LNCaP clone FGC (cell line): ENCODE results near the gene FOXP1.

Source experiments
- DNase-seq: peaks from one replicate; pipeline ENCODE4 v3.0.0-alpha.2; 2011; ENCODE audit warnings: low read depth
- H3K4me3 ChIP-seq: 2 replicates; pipeline ENCODE4 v1.5.1; 2011; ENCODE audit warnings: mild to moderate bottlenecking, low read depth, low read length, control low read depth
- CTCF ChIP-seq: IDR thresholded peaks from 2 replicates; pipeline ENCODE4 v1.5.1; 2012; ENCODE audit warnings: mild to moderate bottlenecking; ENCODE audit not compliant: control insufficient read depth, insufficient read depth; ENCODE audit errors: extremely low read depth

FOXP1 gene

GRCh38 chr3:71302604-71303003, 280.9 kb downstream of the FOXP1 start:
- no peak for TF ChIP-seq CTCF
- H3K4me3 ChIP-seq: no peak overlapping the region
- DNase-seq: no peak

- TF ChIP-seq CTCF: no peak
- DNase-seq: no peak
- no peak overlapping the region for H3K4me3 ChIP-seq
Measured at GRCh38 chr3:71300951-71301393, 282.6 kb downstream of the FOXP1 start.

GRCh38 chr3:71299160-71299559, 284.4 kb downstream of the FOXP1 start:
- no peak for DNase-seq
- no peak for TF ChIP-seq CTCF
- H3K4me3 ChIP-seq: no peak overlapping the region

- no peak overlapping the region for H3K4me3 ChIP-seq
- TF ChIP-seq CTCF: no peak
- DNase-seq: no peak
Measured at GRCh38 chr3:71294919-71295318, 288.6 kb downstream of the FOXP1 start.

GRCh38 chr3:71290301-71290700, 293.2 kb downstream of the FOXP1 start:
- TF ChIP-seq CTCF: no peak
- no peak for DNase-seq
- no peak overlapping the region for H3K4me3 ChIP-seq

GRCh38 chr3:71288269-71288930, 295.1 kb downstream of the FOXP1 start:
- TF ChIP-seq CTCF: no peak
- no peak overlapping the region for H3K4me3 ChIP-seq
- no peak for DNase-seq

GRCh38 chr3:71285086-71285485, 298.4 kb downstream of the FOXP1 start:
- TF ChIP-seq CTCF: no peak
- no peak for DNase-seq
- no peak overlapping the region for H3K4me3 ChIP-seq
